ENCODE results near the gene KY. TPM values are rescaled to one million over a fixed set of nuclear protein-coding genes. Genes with fewer than 3 reads are reported as not detected.

KY gene
- polyA plus RNA-seq, 1 donor from 2014 or later: 1.7 TPM

- H3K27ac ChIP-seq (ENCODE audit: low read length): no peak overlapping the region
- TF ChIP-seq MXI1 (conservative IDR thresholded peaks at IDR 0.05; ENCODE audit: poor library complexity, severe bottlenecking) (no peak), EP300 (conservative IDR thresholded peaks at IDR 0.05; ENCODE audit: poor library complexity, severe bottlenecking) (no peak), TAF1 (IDR thresholded peaks at IDR 0.05; ENCODE audit: low read depth) (no peak), SMC3 (conservative IDR thresholded peaks at IDR 0.05; ENCODE audit: poor library complexity) (no peak), EZH2 (IDR thresholded peaks at IDR 0.05; ENCODE audit: borderline replicate concordance, insufficient read depth, low read length, poor library complexity, severe bottlenecking) (no peak), CTCF (IDR thresholded peaks at IDR 0.05; ENCODE audit: poor library complexity, severe bottlenecking) (no peak), POLR2AphosphoS5 (IDR thresholded peaks at IDR 0.05) (no peak), RAD21 (conservative IDR thresholded peaks at IDR 0.05) (no peak), REST (IDR thresholded peaks at IDR 0.05; ENCODE audit: borderline replicate concordance) (no peak)
Measured at GRCh38 chr3:134590766-134591165, 60.1 kb downstream of the KY start.

GRCh38 chr3:134579141-134579665 is 71.6 kb downstream of the KY start:
- Histone ChIP-seq H3K27me3 (ENCODE audit: insufficient read depth, low read depth, low read length) (no peaks in the 10 kb centered on the region), H3K36me3 (ENCODE audit: insufficient read depth, low read length) (no peaks in the 10 kb centered on the region), H3K27ac (ENCODE audit: low read length) (no peak overlapping the region), H3K4me2 (ENCODE audit: low read length) (no peak overlapping the region), H3K4me3 (ENCODE audit: low read length) (no peak overlapping the region), H3K9ac (ENCODE audit: low read length) (no peak overlapping the region), H2AFZ (ENCODE audit: low read depth, low read length) (no peak overlapping the region), H3K9me3 (ENCODE audit: low read length) (no peaks in the 10 kb centered on the region), H3K79me2 (replicated peaks; ENCODE audit: insufficient read depth, low read length) (no peaks in the 10 kb centered on the region), H3K9me2 (ENCODE audit: insufficient read depth, low read length) (no peaks in the 10 kb centered on the region), H3F3A (ENCODE audit: insufficient read depth, low read length, poor library complexity, severe bottlenecking) (no peaks in the 10 kb centered on the region), H4K20me1 (ENCODE audit: insufficient read depth) (no peaks in the 10 kb centered on the region)
- TF ChIP-seq CTCF (IDR thresholded peaks at IDR 0.05; ENCODE audit: poor library complexity, severe bottlenecking): no peak

More at GRCh38 chr3:134590766-134591165, 60.1 kb downstream of the KY start:
- Histone ChIP-seq H3K9ac (ENCODE audit: low read length) (no peak overlapping the region), H3K79me2 (replicated peaks; ENCODE audit: insufficient read depth, low read length) (no peaks in the 10 kb centered on the region), H3K27me3 (ENCODE audit: insufficient read depth, low read depth, low read length) (no peaks in the 10 kb centered on the region), H3K9me3 (ENCODE audit: low read length) (no peaks in the 10 kb centered on the region), H3K4me2 (ENCODE audit: low read length) (no peak overlapping the region), H3K9me2 (ENCODE audit: insufficient read depth, low read length) (no peaks in the 10 kb centered on the region), H3F3A (ENCODE audit: insufficient read depth, low read length, poor library complexity, severe bottlenecking) (no peaks in the 10 kb centered on the region), H3K36me3 (ENCODE audit: insufficient read depth, low read length) (no peaks in the 10 kb centered on the region), H4K20me1 (ENCODE audit: insufficient read depth) (no peaks in the 10 kb centered on the region), H2AFZ (ENCODE audit: low read depth, low read length) (no peak overlapping the region), H3K4me3 (ENCODE audit: low read length) (no peak overlapping the region)
